NT2/D1 (cell line): ENCODE measurements around the gene AFF3.

Experiments
- SUZ12 ChIP-seq: IDR thresholded peaks from 2 replicates; pipeline ENCODE4 v1.6.1; 2011; ENCODE audit not compliant: insufficient read length, insufficient read depth; ENCODE audit errors: extremely low read depth
- YY1 ChIP-seq: IDR thresholded peaks from 2 replicates; pipeline ENCODE4 v1.6.1; 2011; ENCODE audit not compliant: insufficient read length, insufficient read depth
- ZNF274 ChIP-seq: IDR thresholded peaks from 2 replicates; pipeline ENCODE4 v1.6.1; 2011; ENCODE audit warnings: mild to moderate bottlenecking, low read depth, low read length

DNA sequence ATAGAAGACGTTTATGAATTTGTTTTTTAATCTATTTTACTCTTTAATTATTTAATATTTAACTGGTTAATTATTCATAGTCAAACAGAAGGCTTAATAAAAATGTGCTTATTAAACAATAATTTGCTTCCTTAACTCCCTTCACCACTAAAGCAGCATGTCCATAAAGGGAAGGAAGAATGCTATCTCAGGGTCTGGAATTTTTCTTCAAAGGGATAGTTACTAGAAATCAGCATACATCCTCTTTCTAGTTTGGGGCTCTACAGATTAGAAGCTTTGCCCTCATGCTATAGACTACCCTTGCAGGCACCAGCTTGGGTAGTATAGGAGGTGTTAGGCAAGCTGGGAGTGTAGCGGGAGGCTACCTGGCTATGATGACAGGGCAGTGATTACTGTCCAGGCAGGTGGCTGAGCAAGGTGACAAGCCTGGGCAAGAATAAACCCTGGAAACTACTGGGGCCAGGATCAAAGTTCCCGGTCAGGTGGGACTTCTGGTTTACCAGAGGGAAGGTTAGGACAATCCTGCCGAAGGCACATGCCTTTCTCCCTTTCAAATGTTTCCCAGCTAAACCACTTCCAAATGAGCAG, 376.6 kb downstream of the AFF3 start:
- TF ChIP-seq YY1 = no peak
- no peak for TF ChIP-seq SUZ12
- no peak for TF ChIP-seq ZNF274
